IPS-NIHi7 (cell line): ENCODE results near the gene MMD2.

ENCODE experiments used
- DNase-seq: peaks from one replicate; pipeline ENCODE4 v3.0.0; 2012; ENCODE audit warnings: mixed read lengths; ENCODE audit errors: extremely low spot score

MMD2 gene

GRCh38 chr7:4871056-4871680, 87.8 kb downstream of the MMD2 start:
- DNase-seq = no peak

- DNase-seq = no peak
Observed at GRCh38 chr7:4868493-4868892, 90.5 kb downstream of the MMD2 start.

- no peak for DNase-seq
Observed at GRCh38 chr7:4866528-4867496, 92.2 kb downstream of the MMD2 start.

- DNase-seq = no peak
Observed at GRCh38 chr7:4862156-4862555, 96.8 kb downstream of the MMD2 start.

GRCh38 chr7:4861673-4862072, 97.3 kb downstream of the MMD2 start, which contains the start of gene PAPOLB:
TSS of gene PAPOLB (minus strand) at chr7:4862030. CDS start at chr7:4861810, 220 bp downstream.
- no peak for DNase-seq

DNA sequence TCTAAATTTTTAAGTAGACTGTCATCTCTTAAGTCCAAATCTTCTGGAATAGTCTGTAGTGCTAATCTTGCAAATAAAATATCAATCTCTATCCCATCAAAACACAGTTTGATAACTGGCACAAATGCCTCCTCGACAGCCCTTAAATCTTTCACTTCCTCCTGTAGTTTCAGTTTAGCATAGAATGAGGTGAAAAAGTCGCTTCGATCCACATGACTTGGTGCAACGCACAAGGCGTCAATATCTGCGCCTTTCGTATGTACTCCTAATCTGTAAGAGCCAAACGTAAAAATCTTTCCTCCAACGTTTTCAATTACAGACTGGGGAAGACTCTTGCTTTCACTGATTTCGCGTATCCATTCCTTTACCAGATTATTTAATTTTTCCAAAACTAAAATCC, 97.8 kb downstream of the MMD2 start:
- DNase-seq = no peak

DNA sequence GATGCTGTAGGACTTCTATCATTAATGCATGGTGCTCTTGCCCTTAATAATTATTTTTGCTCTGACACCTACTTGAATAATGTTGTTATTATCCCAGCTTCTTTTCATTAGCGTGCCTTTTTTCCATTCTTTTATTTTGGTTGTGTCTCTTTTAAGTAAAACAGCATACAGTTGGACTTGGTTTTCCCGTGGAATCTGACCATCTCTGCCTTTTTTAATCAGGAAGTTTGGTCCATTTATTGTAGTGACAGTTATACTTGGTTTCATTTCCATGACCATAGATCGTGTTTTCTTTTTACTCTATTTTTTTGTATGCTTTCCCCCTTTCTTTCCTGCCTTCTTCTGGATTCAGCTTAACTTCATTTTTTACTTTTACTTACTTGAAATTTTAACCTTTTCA, 101.8 kb downstream of the MMD2 start:
- DNase-seq = no peak

DNA sequence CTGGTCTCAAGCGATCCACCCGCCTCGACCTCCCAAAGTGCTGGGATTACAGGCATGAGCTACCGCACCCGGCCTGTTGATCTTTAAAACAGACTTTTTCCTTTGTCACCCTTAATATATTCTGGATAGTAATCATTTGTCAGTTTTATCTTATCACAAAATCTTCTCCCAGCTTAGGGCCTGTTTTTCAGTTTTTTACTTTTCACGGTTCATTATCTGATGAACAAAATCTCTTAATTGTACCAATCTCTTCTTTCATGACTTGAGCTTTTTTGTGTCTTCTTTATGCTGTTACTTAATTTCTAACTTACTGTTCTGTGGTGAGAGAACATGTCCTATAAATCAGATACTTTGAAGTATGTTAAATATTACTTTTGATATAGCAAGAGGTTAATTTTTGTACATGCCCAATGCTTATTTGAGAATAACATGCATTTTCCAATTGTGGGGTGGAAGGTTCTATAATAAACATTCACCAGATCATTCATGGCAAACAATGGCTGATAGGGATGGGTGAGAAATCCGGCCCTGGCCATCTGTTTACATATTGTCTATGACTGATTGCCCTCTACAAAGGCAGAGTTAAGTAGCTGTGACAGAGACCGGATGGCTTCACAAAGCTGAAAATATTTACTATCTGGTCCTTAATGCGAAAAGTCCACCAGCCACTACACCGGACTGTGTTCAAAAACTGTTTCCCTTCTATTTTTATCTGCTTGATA, 102.5 kb downstream of the MMD2 start:
- DNase-seq = no peak
